PC-3 (cell line): ENCODE results near the gene SLF2.

Source experiments
- CTCF ChIP-seq: fragments of 300-600 bp; sonication (generic); conservative IDR thresholded peaks from 2 replicates; pipeline ENCODE4 v1.5.1; 2017; ENCODE audit warnings: antibody characterized with exemption, low read depth, mild to moderate bottlenecking, low read length
- EZH2 ChIP-seq: fragments of 300-600 bp; sonication (generic); IDR thresholded peaks from one replicate; pipeline ENCODE4 v1.6.1; 2017; ENCODE audit warnings: antibody characterized with exemption, mild to moderate bottlenecking, low read length; ENCODE audit not compliant: unreplicated experiment
- EZH2phosphoT487 ChIP-seq: fragments of 300-600 bp; sonication (generic); IDR thresholded peaks from 2 replicates; pipeline ENCODE4 v1.6.1; 2018; ENCODE audit warnings: mild to moderate bottlenecking, antibody characterized with exemption, low read length, borderline replicate concordance

- TF ChIP-seq EZH2 (no peak), CTCF (no peak), EZH2phosphoT487 (no peak)
Observed at GRCh38 chr10:100869399-100869798, 43.4 kb upstream of the SLF2 start.
